ENCODE measurements around the gene ZGPAT.
"Not testable (repeated sequence)": the region's sequence is repeated elsewhere in the genome, so short reads cannot be mapped to it uniquely, and the experiment has no call there.

ZGPAT gene

GRCh38 chr20:63707558-63708300 lies at the start of gene ZGPAT, which contains the start of gene ARFRP1:
TSS of gene ZGPAT (plus strand) at chr20:63708039. CDS start at chr20:63708581, 542 bp downstream.
TSS of gene ARFRP1 (minus strand) at chr20:63707976. CDS start at chr20:63707091, 885 bp downstream.
- peak; percentile 77 for DNase-seq

- DNase-seq = no peak
Measured at GRCh38 chr20:63658749-63659187, 49.1 kb upstream of the ZGPAT start.

GRCh38 chr20:63659370-63659769 lies 48.5 kb upstream of the ZGPAT start:
- no peak for DNase-seq

GRCh38 chr20:63660174-63660573 lies 47.7 kb upstream of the ZGPAT start:
- DNase-seq = not testable (repeated sequence)

- no peak for DNase-seq
Measured at GRCh38 chr20:63660622-63661021, 47.2 kb upstream of the ZGPAT start.

- no peak for DNase-seq
Measured at GRCh38 chr20:63661108-63661507, 46.7 kb upstream of the ZGPAT start.

GRCh38 chr20:63661959-63662812 lies 45.7 kb upstream of the ZGPAT start:
- DNase-seq = no peak

- DNase-seq = no peak
Measured at GRCh38 chr20:63662813-63663189, 45.0 kb upstream of the ZGPAT start.

GRCh38 chr20:63663332-63664066 lies 44.3 kb upstream of the ZGPAT start:
- no peak for DNase-seq

- no peak for DNase-seq
Measured at GRCh38 chr20:63664143-63664851, 43.5 kb upstream of the ZGPAT start.

GRCh38 chr20:63664861-63665594 lies 42.8 kb upstream of the ZGPAT start:
- no peak for DNase-seq

- no peak for DNase-seq
Measured at GRCh38 chr20:63665708-63666107, 42.1 kb upstream of the ZGPAT start.

- no peak for DNase-seq
Measured at GRCh38 chr20:63667858-63668257, 40.0 kb upstream of the ZGPAT start.

- no peak for DNase-seq
Measured at GRCh38 chr20:63668351-63668750, 39.5 kb upstream of the ZGPAT start.

- not testable (repeated sequence) for DNase-seq
Measured at GRCh38 chr20:63671695-63672094, 36.1 kb upstream of the ZGPAT start.

GRCh38 chr20:63672666-63673065 lies 35.2 kb upstream of the ZGPAT start:
- no peak for DNase-seq

- DNase-seq = no peak
Measured at GRCh38 chr20:63673951-63674350, 33.9 kb upstream of the ZGPAT start.

GRCh38 chr20:63675681-63676368 lies 32.0 kb upstream of the ZGPAT start:
- no peak for DNase-seq

- no peak for DNase-seq
Measured at GRCh38 chr20:63678071-63678470, 29.8 kb upstream of the ZGPAT start.

- DNase-seq = no peak
Measured at GRCh38 chr20:63678667-63679465, 29.0 kb upstream of the ZGPAT start.

Measured in SHP77 treated with DMSO at 0.1 percent for 48 hours (cell line).